HG03442 (cell line): ENCODE measurements around the gene TMEM178A.

Experiments
- ATAC-seq: cut with Tn5 transposase; IDR thresholded peaks from one replicate; pipeline ENCODE4 v1.9.1; 2021; ENCODE audit warnings: mild to moderate bottlenecking, moderate library complexity; ENCODE audit not compliant: unreplicated experiment

Gene TMEM178A

GRCh38 chr2:39673018-39673417 lies 7.3 kb downstream of the TMEM178A start:
- no peak for ATAC-seq

GRCh38 chr2:39676342-39676741 lies 10.6 kb downstream of the TMEM178A start:
- ATAC-seq = no peak

GRCh38 chr2:39678170-39678569 lies 12.5 kb downstream of the TMEM178A start:
- no peak for ATAC-seq

GRCh38 chr2:39679805-39680204 lies 14.1 kb downstream of the TMEM178A start:
- ATAC-seq = no peak

DNA sequence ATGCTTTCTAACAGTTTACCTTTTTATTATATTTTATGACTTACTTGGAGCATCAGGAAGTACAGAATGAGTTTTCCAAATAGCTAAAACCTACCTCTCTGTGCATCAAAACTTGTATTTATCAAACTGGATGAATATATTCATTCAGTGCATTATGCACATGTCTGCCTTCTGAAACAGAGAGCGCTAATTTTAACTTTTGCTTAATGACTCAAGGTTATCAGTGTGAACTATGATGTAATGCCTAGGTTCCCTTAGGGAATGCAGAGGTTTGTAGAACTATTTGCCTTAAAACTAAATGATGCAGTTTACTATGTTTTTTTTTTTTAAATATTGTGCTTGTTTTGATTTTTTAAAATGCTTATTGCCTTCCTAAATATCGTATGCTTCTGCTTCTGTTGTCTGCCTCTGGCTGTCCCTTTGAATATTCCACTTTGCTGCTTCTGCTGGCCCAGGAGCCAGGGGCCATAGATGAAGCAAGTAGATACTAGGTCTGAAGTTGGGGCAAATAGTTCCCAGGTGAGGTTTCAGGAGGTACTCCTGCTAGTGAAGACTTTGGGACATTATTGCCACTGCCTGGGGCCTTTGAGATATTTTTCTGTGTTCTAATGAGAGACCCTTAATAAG lies 16.5 kb downstream of the TMEM178A start:
- ATAC-seq = no peak

DNA sequence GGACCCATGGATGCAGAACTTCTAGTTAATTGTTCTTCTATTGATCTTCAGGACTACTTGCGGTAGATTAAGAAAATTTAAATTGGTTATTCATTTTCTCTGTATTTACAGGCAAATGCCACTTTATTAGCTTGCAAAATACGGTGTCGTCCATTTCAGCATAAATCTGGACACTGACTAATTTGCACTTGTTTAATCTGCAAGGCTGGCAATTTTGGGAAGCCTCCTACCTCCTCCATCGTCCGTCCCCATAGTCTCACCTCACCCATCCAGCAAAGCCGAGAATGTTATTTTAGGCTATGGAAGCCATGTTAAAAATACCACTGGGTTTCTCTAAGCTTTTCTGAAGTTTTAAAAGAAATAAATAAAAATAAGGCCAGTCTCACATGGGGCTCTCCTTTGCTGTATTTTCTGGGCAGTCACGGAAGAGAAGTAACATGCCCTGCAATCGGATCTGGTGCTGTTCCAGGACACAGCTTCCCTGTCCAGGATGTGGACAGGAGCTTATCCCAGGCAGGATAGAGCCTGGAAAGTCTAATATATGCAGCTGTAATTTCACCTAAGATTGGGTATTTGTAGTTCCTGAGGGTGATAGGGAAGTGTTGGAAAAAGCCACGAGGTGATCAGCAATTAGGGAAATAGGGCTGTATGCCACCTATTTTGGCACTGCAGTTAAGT lies 17.4 kb downstream of the TMEM178A start:
- no peak for ATAC-seq

GRCh38 chr2:39684464-39684863 lies 18.7 kb downstream of the TMEM178A start:
- ATAC-seq = no peak

- no peak for ATAC-seq
These were observed 19.4 kb downstream of the TMEM178A start for GRCh38 chr2:39685126-39685525.

GRCh38 chr2:39686456-39686855 lies 20.7 kb downstream of the TMEM178A start:
- ATAC-seq = no peak

GRCh38 chr2:39688181-39688580 lies 22.5 kb downstream of the TMEM178A start:
- no peak for ATAC-seq

DNA sequence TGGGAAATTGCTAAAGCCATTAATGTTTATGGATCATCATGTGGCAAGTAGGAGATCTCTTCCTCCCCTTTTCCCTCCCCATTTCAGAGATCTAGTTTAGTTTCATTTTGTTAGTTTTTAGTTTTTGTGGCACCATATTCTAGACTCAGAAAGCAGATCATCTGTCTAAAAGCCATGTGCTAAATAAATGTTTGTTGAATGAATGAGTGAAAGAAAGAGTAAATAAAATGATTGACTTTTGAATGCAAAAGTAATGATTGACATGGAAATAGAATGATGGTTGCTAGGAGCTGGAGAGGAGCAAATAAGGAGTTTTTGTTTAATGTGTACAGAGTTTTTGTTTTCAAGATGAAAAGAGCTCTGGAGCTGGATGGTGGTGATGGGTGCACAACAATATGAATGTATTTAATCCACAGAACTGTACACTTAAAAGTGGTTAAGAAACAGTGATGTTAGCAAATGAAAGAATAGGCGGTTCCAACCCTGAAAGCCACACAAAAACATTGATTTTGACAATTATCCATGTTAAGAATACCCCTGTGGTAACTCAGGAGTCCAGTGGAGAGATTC lies 23.6 kb downstream of the TMEM178A start:
- no peak for ATAC-seq

- no peak for ATAC-seq
These were observed 24.2 kb downstream of the TMEM178A start for GRCh38 chr2:39689876-39690275.

GRCh38 chr2:39693245-39693644 lies 27.5 kb downstream of the TMEM178A start:
- ATAC-seq = no peak

GRCh38 chr2:39696101-39696553 lies 30.4 kb downstream of the TMEM178A start:
- ATAC-seq = no peak

DNA sequence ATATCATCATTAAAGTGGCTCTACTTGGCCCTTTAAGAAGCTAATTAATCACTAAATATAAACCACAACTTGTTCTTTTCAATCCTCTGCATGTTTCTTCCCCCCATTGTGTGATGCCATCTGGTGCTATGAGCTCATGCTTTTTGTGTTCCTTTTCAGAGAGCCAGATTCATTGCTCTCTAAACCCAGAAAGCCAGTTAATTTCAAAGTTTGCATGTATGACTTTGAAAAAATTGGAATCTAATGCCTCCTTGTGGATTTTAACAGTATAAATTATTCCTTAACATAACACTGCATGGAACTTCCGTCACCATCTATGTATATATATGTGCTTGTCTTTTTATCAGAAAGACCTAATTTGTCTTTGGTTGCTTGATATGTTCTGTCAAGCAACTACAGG lies 31.1 kb downstream of the TMEM178A start:
- ATAC-seq = no peak

DNA sequence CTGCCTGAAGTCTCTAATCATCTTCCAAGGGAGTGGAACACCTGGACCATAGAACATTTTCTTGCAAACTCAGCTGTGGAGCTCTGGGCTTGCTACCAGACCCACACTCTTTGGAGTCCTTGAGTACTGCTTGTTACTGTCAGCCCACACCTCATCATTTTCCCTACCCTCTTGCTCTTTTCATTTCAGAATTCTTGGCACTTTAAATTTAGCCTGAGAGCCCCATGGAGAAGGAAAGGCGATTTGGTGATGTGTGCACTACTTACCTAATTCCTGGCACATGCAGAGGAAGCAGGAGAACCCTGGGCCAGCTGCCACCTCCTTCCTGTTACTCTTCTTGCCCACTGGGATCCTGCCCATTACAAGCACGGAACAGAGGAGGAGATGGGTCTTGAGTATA lies 31.7 kb downstream of the TMEM178A start:
- ATAC-seq = no peak

GRCh38 chr2:39701137-39701536 lies 35.4 kb downstream of the TMEM178A start:
- no peak for ATAC-seq

- ATAC-seq = no peak
These were observed 37.6 kb downstream of the TMEM178A start for GRCh38 chr2:39703181-39703872.

GRCh38 chr2:39704540-39704939 lies 38.8 kb downstream of the TMEM178A start:
- no peak for ATAC-seq

DNA sequence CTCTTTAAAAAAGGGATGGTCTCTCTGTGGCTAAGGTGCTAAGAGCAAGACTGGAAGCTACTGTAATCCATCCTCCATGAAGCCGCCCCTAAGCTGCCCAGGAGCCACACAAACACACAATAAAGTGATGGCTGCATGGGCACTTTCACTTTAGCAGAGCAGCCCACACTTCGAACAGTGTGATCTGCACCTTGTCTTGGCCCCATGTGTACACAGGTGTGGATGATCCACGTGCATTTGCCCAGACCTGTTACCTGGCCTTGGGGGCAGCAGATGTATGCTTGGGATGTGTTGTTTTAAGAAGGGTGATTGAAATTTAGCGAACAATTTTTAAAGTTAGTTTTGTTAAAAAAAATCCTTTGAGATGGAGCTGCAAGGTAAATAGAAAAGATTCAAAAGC lies 39.9 kb downstream of the TMEM178A start:
- ATAC-seq = no peak

DNA sequence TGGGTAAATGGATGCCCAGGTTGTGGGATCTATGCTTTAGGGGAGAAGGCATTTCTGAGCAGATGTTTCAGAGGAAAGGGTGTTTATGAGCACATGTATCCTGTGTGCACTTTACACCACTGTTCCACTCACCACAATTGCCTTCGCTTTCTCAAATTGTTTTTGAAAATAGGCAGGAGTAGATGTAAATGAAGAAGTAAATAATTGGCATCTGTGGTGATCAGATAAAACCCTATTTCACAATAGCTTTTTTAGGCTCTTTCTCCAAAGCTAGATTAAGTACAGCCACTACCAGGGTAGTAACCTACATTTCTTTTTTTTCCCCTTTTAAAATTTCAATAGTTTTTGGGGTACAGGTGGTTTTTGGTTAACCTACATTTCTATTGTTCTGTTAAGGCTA lies 40.6 kb downstream of the TMEM178A start:
- no peak for ATAC-seq

GRCh38 chr2:39706945-39707344 lies 41.2 kb downstream of the TMEM178A start:
- ATAC-seq = no peak
